ENCODE measurements around the gene ARHGEF25. TPM values are rescaled to one million over a fixed set of nuclear protein-coding genes. Genes with fewer than 3 reads are reported as not detected.

The ARHGEF25 gene
- total RNA-seq, 1 experiment from 2014 or later = 2.2 TPM

DNA sequence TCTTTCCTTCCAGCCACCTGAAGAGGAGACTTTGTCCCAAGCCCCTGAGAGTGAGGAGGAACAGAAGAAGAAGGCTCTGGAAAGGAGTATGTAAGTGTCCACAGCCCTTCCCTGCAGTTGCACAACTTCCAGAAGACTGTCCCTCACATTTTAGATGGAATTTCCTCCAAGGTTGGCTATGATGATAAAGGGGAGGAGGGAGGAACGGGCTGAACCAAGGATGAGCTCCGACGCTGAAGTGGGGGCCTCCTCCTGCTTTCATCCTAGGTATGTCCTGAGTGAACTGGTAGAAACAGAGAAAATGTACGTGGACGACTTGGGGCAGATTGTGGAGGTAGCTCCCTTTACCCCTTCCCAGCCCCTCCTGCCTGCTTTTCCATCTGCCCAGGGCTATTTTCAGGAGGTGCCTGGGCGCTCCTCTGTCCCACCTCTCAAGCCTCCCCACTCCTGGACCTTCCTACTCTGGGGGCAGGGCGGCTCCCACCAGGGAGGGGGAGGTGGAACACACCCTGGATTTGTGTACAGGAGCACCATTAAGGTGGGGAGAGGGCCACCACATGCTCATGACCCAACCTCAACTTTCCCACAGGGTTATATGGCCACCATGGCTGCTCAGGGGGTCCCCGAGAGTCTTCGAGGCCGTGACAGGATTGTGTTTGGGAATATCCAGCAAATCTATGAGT, 2.3 kb downstream of the ARHGEF25 start:
- BruUV-seq (replicated peaks) = no TSS peak
- no peak for DNase-seq
- Mint-ChIP-seq H3K9me3 (ENCODE audit: low read depth, unreplicated experiment) (no peaks in the 10 kb centered on the region), H3K4me3 (ENCODE audit: low read depth, unreplicated experiment) (no peak overlapping the region), H3K4me1 (ENCODE audit: low read depth, unreplicated experiment) (no peaks in the 10 kb centered on the region), H3K27me3 (ENCODE audit: unreplicated experiment) (peaks cover 83% of the 10 kb centered on the region), H3K27ac (ENCODE audit: unreplicated experiment) (no peak overlapping the region), H3K36me3 (ENCODE audit: insufficient read depth, unreplicated experiment) (no peaks in the 10 kb centered on the region)
- intact Hi-C loops (cut with micrococcal nuclease; ENCODE audit: unreplicated experiment) = no loop called here
- CTCF ChIA-PET = interaction anchor here (0.7 to 1.1 kb wide), 2 partner anchors 8 to 30 kb away, joined by 3 read pairs; no protein-coding TSS in a partner anchor
- no peak for TF ChIP-seq CTCF (IDR thresholded peaks at IDR 0.05; ENCODE audit: unreplicated experiment)

DNA sequence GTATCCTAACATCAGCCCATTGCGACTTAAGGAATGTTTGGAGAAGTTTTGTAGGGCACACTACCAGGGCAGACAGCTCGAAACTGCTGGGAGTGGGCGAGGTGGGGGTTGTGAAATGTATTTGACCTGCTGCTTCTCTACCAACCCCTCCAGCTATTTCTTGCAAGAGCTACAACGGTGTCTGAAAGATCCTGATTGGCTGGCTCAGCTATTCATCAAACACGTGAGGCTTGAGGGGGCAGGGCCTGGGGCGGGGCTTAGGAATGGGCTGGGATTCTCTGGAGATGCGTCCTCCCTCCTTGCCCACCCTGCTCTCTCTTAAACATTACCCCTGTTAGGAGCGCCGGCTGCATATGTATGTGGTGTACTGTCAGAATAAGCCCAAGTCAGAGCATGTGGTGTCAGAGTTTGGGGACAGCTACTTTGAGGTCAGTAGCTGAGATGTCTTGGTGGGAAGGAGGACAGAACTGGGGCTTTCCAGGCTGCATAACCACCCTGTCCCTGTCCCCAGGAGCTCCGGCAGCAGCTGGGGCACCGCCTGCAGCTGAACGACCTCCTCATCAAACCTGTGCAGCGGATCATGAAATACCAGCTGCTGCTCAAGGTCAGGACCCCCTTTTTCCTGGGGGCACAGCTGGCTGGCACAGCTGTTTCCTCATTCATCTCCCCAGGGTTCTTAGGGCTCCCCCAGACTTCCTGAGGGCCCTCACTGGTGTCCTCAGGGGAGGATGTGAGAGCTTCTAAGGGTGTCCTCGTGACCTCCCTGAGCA, 3.1 kb downstream of the ARHGEF25 start:
- BruUV-seq (replicated peaks) = no TSS peak
- H3K4me1 Mint-ChIP-seq (ENCODE audit: low read depth, unreplicated experiment) = no peaks in the 10 kb centered on the region
- no peaks in the 10 kb centered on the region for H3K9me3 Mint-ChIP-seq (ENCODE audit: low read depth, unreplicated experiment)
- no peak overlapping the region for H3K4me3 Mint-ChIP-seq (ENCODE audit: low read depth, unreplicated experiment)
- no peak for DNase-seq
- no peak for TF ChIP-seq CTCF (IDR thresholded peaks at IDR 0.05; ENCODE audit: unreplicated experiment)
- peaks cover 91% of the 10 kb centered on the region for H3K27me3 Mint-ChIP-seq (ENCODE audit: unreplicated experiment)
- H3K27ac Mint-ChIP-seq (ENCODE audit: unreplicated experiment) = no peak overlapping the region
- CTCF ChIA-PET = interaction anchor here (0.7 to 1.1 kb wide), 2 partner anchors 8 to 31 kb away, joined by 3 read pairs; no protein-coding TSS in a partner anchor
- intact Hi-C loops (cut with micrococcal nuclease; ENCODE audit: unreplicated experiment) = no loop called here
- H3K36me3 Mint-ChIP-seq (ENCODE audit: insufficient read depth, unreplicated experiment) = no peaks in the 10 kb centered on the region

DNA sequence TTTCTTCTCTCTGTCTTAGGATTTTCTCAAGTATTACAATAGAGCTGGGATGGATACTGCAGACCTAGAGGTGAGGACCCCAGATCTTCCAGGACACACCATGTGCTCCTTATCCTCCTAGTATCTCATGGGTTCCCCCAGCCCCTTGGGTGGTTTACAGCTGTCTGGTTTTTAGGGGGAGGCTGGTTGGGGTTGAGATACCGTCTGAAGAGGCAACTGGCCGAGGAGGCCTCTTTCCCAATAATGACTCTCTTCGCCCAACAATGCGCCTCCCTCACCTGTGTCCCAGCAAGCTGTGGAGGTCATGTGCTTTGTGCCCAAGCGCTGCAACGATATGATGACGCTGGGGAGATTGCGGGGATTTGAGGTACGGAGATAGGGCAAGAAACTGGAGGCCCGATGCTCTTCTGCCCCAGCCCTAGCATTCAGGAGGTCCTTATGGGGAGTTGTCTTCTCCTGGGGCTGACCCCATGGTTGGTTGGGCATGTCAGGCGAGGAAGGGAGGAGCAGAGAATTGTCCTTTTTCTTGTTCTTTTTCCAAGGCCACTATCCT, 3.8 kb downstream of the ARHGEF25 start:
- H3K27ac Mint-ChIP-seq (ENCODE audit: unreplicated experiment) = no peak overlapping the region
- no peaks in the 10 kb centered on the region for H3K36me3 Mint-ChIP-seq (ENCODE audit: insufficient read depth, unreplicated experiment)
- no peaks in the 10 kb centered on the region for H3K9me3 Mint-ChIP-seq (ENCODE audit: low read depth, unreplicated experiment)
- no peak overlapping the region for H3K4me3 Mint-ChIP-seq (ENCODE audit: low read depth, unreplicated experiment)
- no peaks in the 10 kb centered on the region for H3K4me1 Mint-ChIP-seq (ENCODE audit: low read depth, unreplicated experiment)
- CTCF ChIA-PET = no interaction called here
- H3K27me3 Mint-ChIP-seq (ENCODE audit: unreplicated experiment) = peaks cover 93% of the 10 kb centered on the region
- no peak for DNase-seq
- intact Hi-C loops (cut with micrococcal nuclease; ENCODE audit: unreplicated experiment) = no loop called here
- no TSS peak for BruUV-seq (replicated peaks)
- TF ChIP-seq CTCF (IDR thresholded peaks at IDR 0.05; ENCODE audit: unreplicated experiment) = no peak

DNA sequence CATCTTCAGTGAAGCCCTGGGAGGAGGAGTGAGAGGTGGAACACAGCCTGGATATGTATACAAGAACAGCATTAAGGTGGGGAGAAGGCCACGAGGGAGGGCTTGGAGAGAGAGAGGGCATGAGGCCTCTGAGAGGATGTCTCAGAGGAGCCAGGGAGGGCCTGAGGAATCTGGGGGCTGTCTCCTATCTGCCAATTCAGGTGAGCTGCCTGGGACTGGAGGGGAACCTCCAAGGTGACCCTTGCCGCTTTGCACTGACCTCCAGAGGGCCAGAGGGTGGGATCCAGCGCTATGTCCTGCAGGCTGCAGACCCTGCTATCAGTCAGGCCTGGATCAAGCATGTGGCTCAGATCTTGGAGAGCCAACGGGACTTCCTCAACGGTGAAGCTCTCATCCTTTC, 4.4 kb downstream of the ARHGEF25 start:
- H3K9me3 Mint-ChIP-seq (ENCODE audit: low read depth, unreplicated experiment) = no peaks in the 10 kb centered on the region
- no peak for DNase-seq
- H3K4me1 Mint-ChIP-seq (ENCODE audit: low read depth, unreplicated experiment) = peaks cover 3% of the 10 kb centered on the region
- CTCF ChIA-PET = no interaction called here
- peaks cover 93% of the 10 kb centered on the region for H3K27me3 Mint-ChIP-seq (ENCODE audit: unreplicated experiment)
- intact Hi-C loops (cut with micrococcal nuclease; ENCODE audit: unreplicated experiment) = no loop called here
- BruUV-seq (replicated peaks) = no TSS peak
- H3K4me3 Mint-ChIP-seq (ENCODE audit: low read depth, unreplicated experiment) = no peak overlapping the region
- no peak for TF ChIP-seq CTCF (IDR thresholded peaks at IDR 0.05; ENCODE audit: unreplicated experiment)
- H3K36me3 Mint-ChIP-seq (ENCODE audit: insufficient read depth, unreplicated experiment) = no peaks in the 10 kb centered on the region
- no peak overlapping the region for H3K27ac Mint-ChIP-seq (ENCODE audit: unreplicated experiment)
